PC-3 (cell line): Measurements from ENCODE around the gene TUBGCP3.

ENCODE experiments used
- EZH2 ChIP-seq: fragments of 300-600 bp; sonication (generic); IDR thresholded peaks from one replicate; pipeline ENCODE4 v1.6.1; 2017; ENCODE audit warnings: antibody characterized with exemption, mild to moderate bottlenecking, low read length; ENCODE audit not compliant: unreplicated experiment
- TF ChIP-seq, protein P1 (sequence below): fragments of 300-600 bp; sonication (generic); conservative IDR thresholded peaks from 2 replicates; pipeline ENCODE4 v1.5.1; 2017; ENCODE audit warnings: antibody characterized with exemption, low read depth, mild to moderate bottlenecking, low read length

DNA sequence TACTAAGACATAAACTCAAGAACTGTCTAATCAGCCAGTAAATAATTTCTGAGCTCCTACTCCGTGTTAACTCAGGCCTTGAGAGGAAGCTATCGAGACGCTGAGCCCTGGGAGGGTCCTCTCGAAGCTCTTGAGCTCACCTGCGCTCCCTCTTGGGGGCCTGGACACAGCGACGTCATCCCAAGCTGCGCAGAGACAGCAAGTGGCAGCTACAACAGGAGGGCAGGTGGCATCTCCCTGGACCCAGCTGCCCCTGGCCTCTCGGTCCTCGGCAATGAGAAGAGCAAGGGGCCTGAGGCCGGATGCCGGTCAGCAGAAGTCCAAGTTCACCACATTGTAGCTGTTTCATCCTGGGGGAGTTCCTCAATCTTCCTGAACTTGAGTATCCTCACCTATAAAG, 30.5 kb upstream of the TUBGCP3 start:
- TF ChIP-seq EZH2: no peak
- TF ChIP-seq, protein P1, sequence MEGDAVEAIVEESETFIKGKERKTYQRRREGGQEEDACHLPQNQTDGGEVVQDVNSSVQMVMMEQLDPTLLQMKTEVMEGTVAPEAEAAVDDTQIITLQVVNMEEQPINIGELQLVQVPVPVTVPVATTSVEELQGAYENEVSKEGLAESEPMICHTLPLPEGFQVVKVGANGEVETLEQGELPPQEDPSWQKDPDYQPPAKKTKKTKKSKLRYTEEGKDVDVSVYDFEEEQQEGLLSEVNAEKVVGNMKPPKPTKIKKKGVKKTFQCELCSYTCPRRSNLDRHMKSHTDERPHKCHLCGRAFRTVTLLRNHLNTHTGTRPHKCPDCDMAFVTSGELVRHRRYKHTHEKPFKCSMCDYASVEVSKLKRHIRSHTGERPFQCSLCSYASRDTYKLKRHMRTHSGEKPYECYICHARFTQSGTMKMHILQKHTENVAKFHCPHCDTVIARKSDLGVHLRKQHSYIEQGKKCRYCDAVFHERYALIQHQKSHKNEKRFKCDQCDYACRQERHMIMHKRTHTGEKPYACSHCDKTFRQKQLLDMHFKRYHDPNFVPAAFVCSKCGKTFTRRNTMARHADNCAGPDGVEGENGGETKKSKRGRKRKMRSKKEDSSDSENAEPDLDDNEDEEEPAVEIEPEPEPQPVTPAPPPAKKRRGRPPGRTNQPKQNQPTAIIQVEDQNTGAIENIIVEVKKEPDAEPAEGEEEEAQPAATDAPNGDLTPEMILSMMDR: no peak
